Raji (cell line): ENCODE measurements around the gene NTM.

Experiments used
- POLR2A ChIP-seq: IDR thresholded peaks from 2 replicates; pipeline ENCODE4 v1.6.1; 2011; ENCODE audit warnings: low read depth, low read length, control low read depth; ENCODE audit not compliant: insufficient read depth

The NTM gene

DNA sequence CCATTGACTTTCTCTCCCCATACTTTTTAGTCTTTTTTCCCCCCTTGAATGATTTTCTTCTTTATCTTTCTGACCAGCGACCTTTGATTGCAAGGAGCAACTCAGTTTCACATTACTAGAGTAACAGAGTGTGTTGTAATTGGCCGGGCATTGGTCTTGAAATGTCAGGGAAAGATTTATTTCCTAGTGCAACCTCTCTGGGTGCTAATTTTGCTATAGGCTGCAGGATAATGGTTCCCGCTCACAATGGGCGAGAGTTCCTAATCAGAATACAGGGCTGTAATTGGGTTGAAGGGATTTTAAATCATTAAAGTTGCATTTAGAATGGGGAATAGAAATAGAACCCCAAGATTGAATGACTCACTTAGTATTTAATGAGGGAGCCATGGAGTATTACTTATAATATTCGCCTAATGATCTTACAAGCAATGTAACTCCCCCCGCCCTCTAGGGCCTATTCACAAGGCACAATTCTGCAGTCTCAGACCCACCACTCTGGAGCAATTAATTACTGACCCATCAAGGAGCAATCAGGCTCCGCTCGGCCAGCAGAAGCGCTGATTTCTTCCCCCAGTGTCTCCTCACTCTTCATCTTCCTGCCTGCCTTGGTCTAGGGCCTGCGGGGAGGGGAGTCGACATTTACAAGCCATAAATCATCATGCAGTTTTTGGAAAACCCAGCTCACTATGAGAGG, 725.9 kb downstream of the NTM start:
- no peak for TF ChIP-seq POLR2A

DNA sequence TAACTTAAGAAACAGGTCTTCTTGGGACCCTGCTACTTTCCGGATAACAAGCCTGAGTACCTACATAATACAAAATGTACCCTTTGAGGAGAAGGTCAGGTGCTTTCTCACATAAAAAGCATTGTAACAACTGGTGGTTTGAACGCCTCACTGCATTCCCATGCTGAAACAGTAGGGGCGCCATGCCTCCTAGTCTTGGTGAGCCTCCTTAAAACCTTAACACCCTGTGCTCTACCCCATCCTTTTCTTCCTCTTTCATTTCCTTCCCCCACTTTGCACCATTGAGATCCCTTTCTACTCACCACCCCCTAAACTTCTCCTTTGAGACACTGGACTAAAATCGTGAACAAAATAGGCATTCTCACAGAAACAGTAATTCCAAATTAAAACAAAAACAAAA, 729.3 kb downstream of the NTM start:
- TF ChIP-seq POLR2A, result no peak

GRCh38 chr11:132100583-132100982, 730.2 kb downstream of the NTM start:
- TF ChIP-seq POLR2A, result no peak

DNA sequence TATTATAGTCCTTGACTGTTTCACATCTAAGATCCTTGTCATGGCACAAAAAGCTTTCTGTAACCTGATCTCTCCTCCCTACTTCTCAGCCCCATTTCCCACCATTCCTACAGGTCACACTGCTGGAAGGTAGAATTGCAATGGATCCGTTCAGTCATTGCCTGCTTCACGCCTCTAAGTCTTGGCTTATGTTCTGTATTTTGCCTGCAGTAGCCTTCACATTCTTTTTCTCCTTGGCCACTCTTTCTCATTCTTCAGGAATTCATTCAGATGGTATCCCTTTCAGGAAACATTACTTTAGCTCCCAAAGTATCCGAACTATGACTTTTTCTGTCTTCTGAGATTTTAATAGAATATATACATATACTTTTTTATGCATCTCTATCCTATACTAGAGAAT, 731.5 kb downstream of the NTM start:
- no peak for TF ChIP-seq POLR2A

DNA sequence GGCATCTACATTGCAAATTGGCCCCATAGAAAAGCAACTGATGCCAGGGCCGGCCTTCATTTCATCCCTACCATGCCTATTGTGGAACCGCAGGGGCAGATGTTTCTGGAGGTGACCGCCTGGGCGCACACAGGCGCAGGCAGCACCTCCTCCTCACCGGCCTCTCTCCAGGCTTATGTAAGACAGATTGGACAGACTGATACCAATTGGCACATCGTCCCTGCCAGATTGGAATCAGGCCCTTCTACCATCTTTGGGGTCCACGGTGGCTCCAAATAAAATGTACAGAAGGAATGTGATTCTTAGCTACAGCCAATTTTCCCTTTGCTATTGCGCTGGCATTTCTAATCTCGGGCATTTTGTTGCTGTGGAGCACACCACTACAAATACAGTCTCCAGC, 732.6 kb downstream of the NTM start:
- TF ChIP-seq POLR2A, result no peak

DNA sequence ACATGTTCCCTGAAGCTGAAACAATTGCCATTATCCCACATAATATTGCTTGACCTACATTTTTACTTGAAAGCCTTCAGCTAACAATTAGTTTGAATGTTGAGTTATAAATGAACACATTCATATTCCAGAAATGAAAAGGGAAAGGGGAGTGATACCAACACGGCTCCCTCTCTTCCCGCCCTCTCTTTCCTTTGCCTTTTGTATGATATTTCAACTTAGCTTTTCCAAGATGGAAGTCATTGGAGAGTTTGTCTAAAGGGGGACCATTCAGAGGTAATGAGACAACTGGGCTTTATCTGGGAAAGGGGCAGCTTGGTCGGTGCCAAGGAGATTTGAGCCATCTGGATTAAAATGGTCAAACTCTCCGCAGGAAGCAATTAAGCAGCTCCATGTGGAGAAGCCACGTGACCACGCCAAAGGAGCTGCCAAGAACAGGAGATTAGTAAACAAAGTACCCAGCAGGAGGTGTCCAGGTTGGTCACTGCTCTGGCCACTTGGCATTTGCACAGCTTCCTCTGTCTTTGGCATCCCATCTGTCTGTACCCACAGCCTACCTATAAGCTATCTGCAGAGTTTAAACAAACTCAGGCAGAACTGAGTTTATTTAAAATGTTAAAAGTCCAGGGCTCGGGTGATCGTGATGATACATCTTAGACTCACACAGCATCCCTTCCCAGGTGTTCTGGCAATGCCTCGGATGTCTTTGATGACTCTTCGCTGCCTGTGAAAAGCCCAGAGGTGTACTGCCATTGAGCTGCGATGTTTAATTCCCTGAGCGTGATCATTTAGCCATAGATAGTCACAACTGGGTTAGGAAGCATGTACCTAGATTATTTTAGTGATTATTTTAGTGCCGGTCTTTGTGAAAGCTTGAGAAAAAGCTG, 735.9 kb downstream of the NTM start:
- TF ChIP-seq POLR2A, result no peak

DNA sequence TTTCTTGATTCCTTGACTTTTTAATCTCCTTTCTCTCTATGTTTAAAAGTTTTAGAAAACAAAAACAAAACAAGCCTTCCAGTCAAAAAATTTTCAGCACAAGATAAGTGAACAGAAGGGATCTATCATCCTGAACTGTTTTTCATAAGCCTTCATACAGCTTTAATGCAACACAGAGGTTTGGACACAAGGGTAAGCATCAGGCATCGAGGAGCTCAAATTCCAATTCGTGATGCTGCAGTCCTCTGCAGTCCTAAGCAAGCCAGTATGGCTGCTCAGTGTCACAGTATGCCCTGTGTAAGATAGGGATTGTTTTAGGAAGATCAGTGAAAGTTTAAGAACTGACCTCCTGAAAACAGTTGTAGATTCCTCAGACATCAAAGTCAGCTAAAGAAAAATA, 740.9 kb downstream of the NTM start:
- TF ChIP-seq POLR2A, result no peak

- TF ChIP-seq POLR2A, result no peak
Observed at GRCh38 chr11:132111838-132112237, 741.4 kb downstream of the NTM start.

- TF ChIP-seq POLR2A, result no peak
Observed at GRCh38 chr11:132112846-132113245, 742.4 kb downstream of the NTM start.

DNA sequence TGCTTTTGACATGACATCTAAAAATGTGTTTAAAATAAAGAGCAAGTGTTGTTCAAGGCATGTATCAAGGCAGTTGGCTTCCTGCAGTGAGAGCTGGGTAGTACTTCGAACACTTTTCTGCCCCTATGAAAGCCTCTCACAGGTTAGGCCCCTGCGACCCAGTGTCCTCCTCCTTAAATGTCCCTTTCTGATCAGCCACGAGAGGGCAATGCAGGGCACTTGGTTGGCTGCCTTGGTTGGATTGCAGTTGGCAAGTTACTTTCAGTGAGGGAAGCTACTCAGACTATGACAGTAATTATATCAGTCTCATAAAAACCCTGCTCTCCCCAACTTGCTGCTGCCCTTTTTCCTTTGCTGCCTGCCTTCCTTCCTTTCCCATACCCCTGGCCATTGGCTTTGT, 743.8 kb downstream of the NTM start:
- TF ChIP-seq POLR2A, result no peak

DNA sequence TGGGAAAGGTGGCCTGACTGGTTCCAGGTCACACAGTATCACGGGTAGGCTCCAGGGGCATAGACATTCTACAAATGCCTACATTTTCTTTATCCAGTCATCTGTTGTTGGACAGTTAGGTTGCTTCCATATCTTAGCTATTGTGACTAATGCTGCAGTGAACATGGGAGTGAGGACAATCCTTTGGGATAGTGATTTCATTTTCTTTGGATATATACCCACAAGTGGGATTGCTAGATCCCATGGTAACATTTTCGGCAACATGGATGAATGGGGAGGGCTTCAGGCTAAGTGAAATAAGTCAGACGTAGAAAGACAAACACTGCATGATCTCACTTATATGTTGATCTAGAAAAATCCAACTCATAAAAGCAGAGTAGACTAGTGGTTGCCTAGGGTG, 744.3 kb downstream of the NTM start:
- TF ChIP-seq POLR2A, result no peak

DNA sequence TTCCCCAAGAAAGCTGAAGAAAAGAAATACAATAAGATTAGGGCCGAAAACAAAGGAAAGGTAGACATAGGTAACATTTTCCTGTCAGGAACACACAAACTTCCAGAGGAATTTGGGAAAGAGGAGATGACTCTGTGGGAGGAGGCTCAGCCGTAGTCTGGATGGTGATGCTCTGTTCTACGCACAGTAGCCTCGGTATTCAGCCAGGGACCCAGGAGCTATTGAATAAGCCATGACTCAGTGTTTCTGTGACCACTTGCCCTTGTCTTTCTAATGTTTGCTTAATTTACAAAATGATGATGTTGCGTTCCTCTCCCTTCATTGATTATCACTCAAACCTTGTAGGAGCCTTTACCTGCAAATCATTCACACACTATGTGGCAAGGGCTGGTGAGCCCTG, 745.0 kb downstream of the NTM start:
- no peak for TF ChIP-seq POLR2A

DNA sequence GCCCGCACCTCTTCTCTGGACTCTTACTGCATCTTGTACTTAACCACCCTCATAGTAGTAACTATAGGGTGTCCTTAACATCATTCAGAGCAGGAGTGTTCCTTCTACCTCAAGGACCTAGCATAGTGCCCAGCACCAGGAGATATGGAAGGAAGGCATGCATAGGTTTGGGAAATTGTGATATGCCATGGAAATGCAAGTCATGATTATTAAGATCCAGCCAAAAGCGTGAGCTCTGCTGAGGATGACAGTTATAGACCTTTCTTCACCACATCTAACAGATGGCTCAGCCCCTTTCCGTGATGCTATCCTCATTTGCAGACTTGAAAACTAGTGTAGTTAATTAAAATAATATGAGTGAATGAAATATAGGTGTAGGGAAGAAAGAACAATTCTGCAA, 746.1 kb downstream of the NTM start:
- no peak for TF ChIP-seq POLR2A

- TF ChIP-seq POLR2A, result no peak
Observed at GRCh38 chr11:132118661-132119060, 748.2 kb downstream of the NTM start.

DNA sequence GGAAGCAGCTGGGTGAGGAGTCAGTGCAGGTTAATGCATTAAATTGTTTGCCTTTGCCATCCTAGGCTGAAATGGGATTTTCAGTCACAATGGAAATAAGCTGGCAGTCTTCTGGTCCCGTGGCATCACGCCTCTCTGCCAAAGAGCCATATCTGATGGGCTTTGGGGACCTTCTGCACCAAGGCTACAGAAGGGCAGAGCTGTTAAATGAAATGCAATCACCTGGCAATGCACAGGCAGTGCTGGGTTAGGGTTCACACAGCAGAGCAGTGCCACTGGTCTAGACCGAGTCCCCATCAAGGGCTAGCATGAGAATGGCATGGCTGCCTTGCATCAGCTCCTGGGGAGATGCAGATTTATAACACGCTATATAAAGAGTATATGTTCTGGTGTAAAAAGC, 749.2 kb downstream of the NTM start:
- TF ChIP-seq POLR2A, result no peak

- TF ChIP-seq POLR2A, result no peak
Observed at GRCh38 chr11:132122735-132123134, 752.3 kb downstream of the NTM start.
